Measurements from ENCODE around the gene DNM3.

DNA sequence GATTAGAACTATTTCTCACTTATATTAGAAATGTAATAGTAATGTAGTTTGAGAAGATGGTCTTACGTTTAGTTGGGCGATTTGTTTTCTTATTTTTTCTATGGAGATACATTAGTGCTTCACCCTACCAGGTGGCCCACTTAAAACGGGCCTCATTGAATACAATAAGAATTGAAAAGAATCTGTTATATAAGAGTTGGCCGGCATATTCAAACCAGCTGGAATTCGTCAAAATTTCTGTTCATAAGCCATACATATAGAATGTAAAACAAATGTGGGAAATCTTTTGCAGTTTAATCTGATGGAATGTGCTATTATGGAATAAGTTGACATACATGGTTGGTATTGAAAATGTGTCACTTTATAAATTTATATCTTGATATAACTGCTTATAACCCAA lies 482.8 kb downstream of the DNM3 start:
- TF ChIP-seq EZH2 (IDR thresholded peaks at IDR 0.05; ENCODE audit: insufficient read depth, poor library complexity, severe bottlenecking) (no peak), EZH2phosphoT487 (IDR thresholded peaks at IDR 0.05; ENCODE audit: insufficient read depth, low read depth) (no peak)

Data from GM23248 (cell line).